Sigmoid colon (tissue), 4 donors: ENCODE data around the gene ANO2.

Experiments
- CTCF ChIP-seq, 4 experiments: fragments of 450-650 bp in 3 of 4; fragments of 200-600 bp in 1 of 4; IDR thresholded peaks; one replicate each; pipeline ENCODE4 v1.5.1; 2016 to 2019; ENCODE audit warnings: antibody characterized with exemption in 4 of 4, mild to moderate bottlenecking in 3 of 4, moderate library complexity in 2 of 4
- EP300 ChIP-seq, 4 donors: sonication (generic); formaldehyde crosslinking; IDR thresholded peaks; one replicate each; pipeline ENCODE4 v1.6.1; 2017; ENCODE audit warnings: antibody characterized with exemption in 4 of 4
- POLR2A ChIP-seq, 2 donors: fragments of 450-650 bp; IDR thresholded peaks; one replicate each; pipeline ENCODE4 v1.6.1; 2016; ENCODE audit warnings: antibody characterized with exemption in 2 of 2, mild to moderate bottlenecking in 2 of 2, moderate library complexity in 2 of 2
- POLR2AphosphoS5 ChIP-seq, 4 donors: sonication (generic); formaldehyde crosslinking; IDR thresholded peaks; one replicate each; pipeline ENCODE4 v1.6.1; 2017; ENCODE audit warnings: antibody characterized with exemption in 4 of 4

- TF ChIP-seq POLR2A (IDR thresholded peaks at IDR 0.05) (no peak), CTCF (IDR thresholded peaks at IDR 0.05) (no peak), EP300 (IDR thresholded peaks at IDR 0.05) (no peak), POLR2AphosphoS5 (IDR thresholded peaks at IDR 0.05) (no peak)
Measured at GRCh38 chr12:5570416-5570815, 374.6 kb downstream of the ANO2 start.
